ENCODE measurements around the gene AP1G2.

Gene AP1G2

GRCh38 chr14:23514644-23514957 is 53.0 kb downstream of the AP1G2 start:
- DNase-seq (ENCODE audit: low read depth), result no peak

GRCh38 chr14:23513818-23514643 is 53.6 kb downstream of the AP1G2 start:
- DNase-seq (ENCODE audit: low read depth), result no peak

GRCh38 chr14:23513005-23513817 is 54.4 kb downstream of the AP1G2 start:
- DNase-seq (ENCODE audit: low read depth), result no peak

GRCh38 chr14:23512156-23512555 is 55.4 kb downstream of the AP1G2 start:
- no peak for DNase-seq (ENCODE audit: low read depth)

Data from stimulated activated CD8-positive, alpha-beta memory T cell treated with anti-CD3 and anti-CD28 coated beads, Interleukin-7, amount 100 ng/mL, for 24 hours (primary cell).